Heart right ventricle (tissue), 16 donors: ENCODE results near the gene ZNF555. TPM values are rescaled to one million over a fixed set of nuclear protein-coding genes. Genes with fewer than 3 reads are reported as not detected.
"Not testable (repeated sequence)": the region's sequence is repeated elsewhere in the genome, so short reads cannot be mapped to it uniquely, and the experiment has no call there.

Experiments used
- ATAC-seq, 8 donors: fragments of 200-7000 bp; cut with Tn5 transposase; one replicate each; pipeline ENCODE4 v1.9.1; 2020; ENCODE audit warnings: mild to moderate bottlenecking in 8 of 8, moderate library complexity in 8 of 8, moderate number of reproducible peaks in 1 of 8
- DNase-seq, 2 donors: peaks; one replicate each; pipeline ENCODE4 v3.0.0-alpha.2; 2020
- H3K27ac ChIP-seq, 10 donors: fragments of 200-600 bp; sonication (generic) in 2 of 10; one replicate each; pipeline versions ENCODE4 v1.5.0 to v1.8.0; 2020 to 2022; ENCODE audit warnings: mild to moderate bottlenecking in 3 of 10
- H3K27me3 ChIP-seq, 7 donors: fragments of 200-600 bp; one replicate each; pipeline ENCODE4 v1.8.0; 2021 to 2022; ENCODE audit warnings: mild to moderate bottlenecking in 2 of 7
- H3K36me3 ChIP-seq, 9 donors: fragments of 200-600 bp; sonication (generic) in 1 of 9; one replicate each; pipeline versions ENCODE4 v1.5.0 to v1.8.0; 2020 to 2022; ENCODE audit warnings: mild to moderate bottlenecking in 2 of 9
- H3K4me1 ChIP-seq, 9 donors: fragments of 200-600 bp; sonication (generic) in 1 of 9; one replicate each; pipeline versions ENCODE4 v1.5.0 to v1.8.0; 2020 to 2022; ENCODE audit warnings: mild to moderate bottlenecking in 4 of 9
- H3K4me3 ChIP-seq, 10 donors: fragments of 200-600 bp; sonication (generic) in 2 of 10; one replicate each; pipeline versions ENCODE4 v1.5.0 to v1.8.0; 2020 to 2022; ENCODE audit warnings: mild to moderate bottlenecking in 7 of 10, moderate library complexity in 2 of 10
- H3K9me3 ChIP-seq, 11 donors: fragments of 200-600 bp in 10 of 11; sonication (generic) in 2 of 11; one replicate each; pipeline versions ENCODE4 v1.5.0 to v1.8.0; 2013 to 2022; ENCODE audit warnings: mild to moderate bottlenecking in 2 of 11, control low read depth in 1 of 11, moderate library complexity in 1 of 11
- CTCF ChIP-seq, 9 donors: fragments of 200-600 bp; sonication (generic) in 2 of 9; IDR thresholded peaks; one replicate each; pipeline versions ENCODE4 v1.5.0 to v1.8.0; 2021 to 2022; ENCODE audit warnings: antibody characterized with exemption in 9 of 9, mild to moderate bottlenecking in 5 of 9, moderate library complexity in 1 of 9
- WGBS, 2 donors: extraction: QIAGEN DNeasy Blood & Tissue Kit; methylation state at CpG; one replicate each; pipeline ENCODE4 v1.1.7; 2013; ENCODE audit warnings: inconsistent platforms in 1 of 2; 5-methylcytosine and 5-hydroxymethylcytosine counted together
- intact Hi-C, 10 donors: fragments of 100-400 bp; cut with DNase I; formaldehyde crosslinking; loops; one replicate each; pipeline versions ENCODE4 v1.11.1 to v1.14.2; 2022
- long read RNA-seq, 3 donors: library from polyadenylated mRNA; unstranded; transcript quantifications; one replicate each; pipeline ENCODE4 v2.0.0, GENCODE V29; 2020 to 2021
- polyA plus RNA-seq, 2 donors: library from polyadenylated mRNA; stranded (reverse); fragments of 200-250 nt; gene quantifications; one replicate each; pipeline ENCODE4 v1.2.3, GENCODE V29; 2013
- total RNA-seq, 10 donors: library from RNA; stranded (reverse); fragmentation: NEBNext Ultra II Directional in 3 of 10; extraction: Animal tissue kit (Norgen Biotek cat#: 25700) in 3 of 10; gene quantifications; one replicate each; pipeline versions ENCODE4 v1.2.1 to v1.2.4, GENCODE V29; 2021 to 2023
- donor health status: Arrhythmogenic right ventricular cardiomyopathy.
- donor health status: ischemic (EF 13 %, LVEDD 7.1; RV severe dilation, severe dysfunction).
- donor health status: healthy with polysubstance abuse.
- donor health status: DM: no; HTN: yes; CAD: no.
- donor health status: DM: no; HTN: no; CAD: no.
- donor health status: ischemic (EF 25% LVEDD 6.9; RV normal size, moderate dysfunction).
- donor health status: ischemic (EF 25% LVEDD 5.7; RV mildly dilated, moderate dysfunction).
- donor health status: healthy.
- donor health status: DM: yes; HTN: yes; CAD: no.
- donor health status: Ischemic cardiomyopathy.
- donor health status: ischemic (EF 35%, LVEDD 5.7; RV mildly dilated, moderate dysfunction).
- donor health status: nonischemic (EF 11% LVEDD 7.7; RV severe dilation, severe dysfunction).
- donor health status: DM: yes; HTN: yes; CAD: no.
- donor health status: PGD.
- donor health status: ischemic (EF 29% LVEDD 5.4; RV normal size, mild dysfunction).
- donor health status: nonischemic (EF 23%, LVEDD 6.1; RV moderate dilation, normal function).

The ZNF555 gene
- 10 to 100 TPM in 2 of 10 donors, 1 to 10 TPM in 8; 4.9 to 11.3 (median 8.5) TPM for total RNA-seq
- polyA plus RNA-seq = 1 to 10 TPM; 2.6 to 2.9 TPM
- long read RNA-seq, donor 1, full-length matches to known transcripts = 16 of 19 reads
- long read RNA-seq, donor 1, partial matches to known transcripts = 1 of 19 reads
- long read RNA-seq, donor 1, other reads (novel, unspliced or antisense) = 2 of 19 reads
- long read RNA-seq, donor 2, full-length matches to known transcripts = 5 of 8 reads
- long read RNA-seq, donor 2, partial matches to known transcripts = 0 of 8 reads
- long read RNA-seq, donor 2, other reads (novel, unspliced or antisense) = 3 of 8 reads
- long read RNA-seq, donor 3, full-length matches to known transcripts = 27 of 36 reads
- long read RNA-seq, donor 3, partial matches to known transcripts = 3 of 36 reads
- long read RNA-seq, donor 3, other reads (novel, unspliced or antisense) = 6 of 36 reads

GRCh38 chr19:2840794-2841791, at the start of gene ZNF555:
TSS of gene ZNF555 (plus strand) at chr19:2841475. CDS start at chr19:2841573, 98 bp downstream.
- Histone ChIP-seq H3K27me3 (no peaks in the 10 kb centered on the region), H3K9me3 (peaks cover 0 to 53% (median 18%) of the 10 kb centered on the region in 11 donors), H3K4me3 (peak within 1 kb of the TSS; percentile 46 to 88 (median 72)), H3K27ac (peak within 1 kb of the TSS; percentile 88 to 97 (median 91)), H3K4me1 (peaks cover 0 to 31% (median 18%) of the 10 kb centered on the region in 9 donors), H3K36me3 (peaks cover 0 to 33% (median 4%) of the 10 kb centered on the region in 9 donors)
- DNase-seq (peak; percentile 98 to 100), ATAC-seq (peak; percentile 96 to 99 (median 98))
- intact Hi-C loops = loop anchor here in 2 of 10 donors (1.0 to 2.0 kb wide), 2 partner anchors 58 kb away; partner anchors contain the start of gene SGTA (in 2 of the 2)
- WGBS, 2 donors = 0% methylated on average over 85 to 106 of the region's 106 CpGs
- peak; percentile 20 to 75 (median 56) for TF ChIP-seq CTCF (IDR thresholded peaks at IDR 0.05)

DNA sequence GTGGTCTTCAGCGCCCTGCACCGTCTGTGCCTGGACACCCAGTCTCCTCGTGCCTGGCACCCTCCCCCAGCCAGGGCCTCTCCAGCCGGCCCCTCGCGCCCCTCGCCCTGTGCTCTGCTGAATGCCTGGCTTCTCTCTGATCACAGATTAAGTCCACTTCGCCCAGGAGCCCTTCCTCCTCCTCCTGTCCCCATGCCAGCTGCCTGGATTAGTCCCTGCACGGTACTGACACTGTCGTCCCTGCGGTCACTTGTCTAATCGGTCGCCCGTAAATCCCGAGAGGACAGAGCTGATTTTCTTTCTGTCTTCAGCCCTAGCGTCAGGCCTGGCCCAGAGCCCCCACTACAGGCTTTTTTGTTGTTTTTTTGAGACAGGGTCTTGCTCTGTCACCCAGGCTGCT, 49.4 kb upstream of the ZNF555 start:
- H3K27ac ChIP-seq = peak overlapping the region in 3 of 10 donors; percentile 35 to 56 (median 47)
- ATAC-seq (peak in 4 of 8 donors; percentile 13 to 31 (median 24)), DNase-seq (no peak)
- no peaks in the 10 kb centered on the region for H3K27me3 ChIP-seq
- intact Hi-C loops = no loop called here
- 87 to 88% methylated on average over 16 of the region's 16 CpGs for WGBS, 2 donors
- H3K9me3 ChIP-seq = no peaks in the 10 kb centered on the region
- peaks cover 0 to 64% (median 8%) of the 10 kb centered on the region in 9 donors for H3K36me3 ChIP-seq
- TF ChIP-seq CTCF (IDR thresholded peaks at IDR 0.05) = no peak
- H3K4me1 ChIP-seq = peaks cover 0 to 8% (median 3%) of the 10 kb centered on the region in 9 donors
- no peak overlapping the region for H3K4me3 ChIP-seq

GRCh38 chr19:2792666-2793065, 48.6 kb upstream of the ZNF555 start:
- peak overlapping the region in 1 of 10 donors; percentile 47 for H3K27ac ChIP-seq
- ATAC-seq, H3K9me3 ChIP-seq, H3K27me3 ChIP-seq, H3K4me3 ChIP-seq, DNase-seq, intact Hi-C loops: not testable (repeated sequence)
- H3K36me3 ChIP-seq = peaks cover 0 to 70% (median 8%) of the 10 kb centered on the region in 9 donors
- 92 to 96% methylated on average over 10 of the region's 10 CpGs for WGBS, 2 donors
- H3K4me1 ChIP-seq = peaks cover 0 to 16% (median 9%) of the 10 kb centered on the region in 9 donors

DNA sequence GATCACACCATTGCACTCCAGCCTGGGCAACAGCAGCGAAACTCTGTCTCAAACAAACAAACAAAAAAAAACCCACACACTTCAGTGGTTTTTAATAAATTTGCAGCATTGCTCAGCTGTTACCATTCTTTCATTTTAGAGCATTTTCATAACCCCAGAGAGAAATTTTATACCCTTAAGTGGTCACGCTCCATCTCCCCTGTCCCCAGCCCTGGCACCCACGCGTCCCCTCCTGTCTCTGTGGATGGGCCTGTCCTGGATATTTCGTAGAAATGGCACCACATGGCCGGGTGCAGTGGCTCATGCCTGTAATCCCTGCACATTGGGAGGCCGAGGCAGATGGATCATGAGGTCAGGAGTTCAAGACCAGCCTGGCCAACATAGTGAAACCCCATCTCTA, 48.1 kb upstream of the ZNF555 start:
- Histone ChIP-seq H3K27me3 (no peaks in the 10 kb centered on the region), H3K36me3 (peaks cover 0 to 74% (median 8%) of the 10 kb centered on the region in 9 donors), H3K27ac (no peak overlapping the region), H3K4me3 (no peak overlapping the region), H3K9me3 (no peaks in the 10 kb centered on the region), H3K4me1 (peaks cover 0 to 21% (median 13%) of the 10 kb centered on the region in 9 donors)
- no peak for DNase-seq
- no peak for TF ChIP-seq CTCF (IDR thresholded peaks at IDR 0.05)
- no peak for ATAC-seq
- intact Hi-C loops = no loop called here
- 96% methylated on average over 7 of the region's 7 CpGs for WGBS, 2 donors
